Left lobe of liver (tissue), 2 donors: ENCODE data around the gene MRPL12. TPM values are rescaled to one million over a fixed set of nuclear protein-coding genes. Genes with fewer than 3 reads are reported as not detected.

Experiments
- ATAC-seq: fragments of 200-7000 bp; cut with Tn5 transposase; one replicate; pipeline ENCODE4 v1.9.1; 2020; ENCODE audit warnings: mild to moderate bottlenecking, moderate library complexity
- DNase-seq: peaks from one replicate; pipeline ENCODE4 v3.0.0-alpha.2; 2020; ENCODE audit warnings: low spot score
- total RNA-seq: library from RNA; stranded (reverse); gene quantifications from one replicate; pipeline ENCODE4 v1.2.1, GENCODE V29; 2021
- donor health status: DM: no; HTN: no; CAD: no; lungs with moderate emphysema.
- donor health status: DM: no; HTN: yes; CAD: no.

Gene MRPL12
- total RNA-seq, 1 donor from 2014 or later: 75.7 TPM

GRCh38 chr17:81681672-81682071, 21.5 kb upstream of the MRPL12 start:
- no peak for ATAC-seq
- DNase-seq: no peak

DNA sequence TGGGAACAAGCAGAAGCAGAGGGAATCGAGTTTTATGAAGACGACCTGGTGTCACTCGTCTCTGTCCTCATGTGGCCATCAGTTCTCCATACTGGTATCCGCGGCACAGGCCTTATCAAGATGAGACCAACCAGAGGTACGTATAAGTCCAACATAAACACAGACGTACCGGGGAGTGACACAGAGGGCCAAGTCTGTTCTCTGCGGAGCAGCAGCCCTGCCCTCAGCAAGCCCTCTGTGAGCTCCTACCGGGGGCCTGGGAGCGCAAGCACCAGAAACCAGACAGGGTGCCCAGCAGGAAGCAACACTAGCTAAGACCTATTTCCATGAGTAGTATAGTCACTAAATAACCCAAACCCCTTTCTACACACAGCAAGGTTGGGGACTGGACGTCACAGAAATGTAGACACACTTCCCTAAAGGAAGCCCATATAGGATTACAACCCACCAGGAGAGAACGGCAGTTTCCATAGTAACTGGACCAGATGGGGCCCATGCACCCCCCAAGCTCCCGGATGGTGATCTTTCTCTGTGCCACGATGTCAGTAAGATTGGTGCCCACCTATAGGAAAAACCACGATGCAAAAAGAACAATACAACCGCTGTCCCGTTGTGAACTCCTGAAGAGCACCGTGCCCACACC, 20.5 kb upstream of the MRPL12 start:
- ATAC-seq: no peak
- DNase-seq: no peak

GRCh38 chr17:81683208-81683583, 20.0 kb upstream of the MRPL12 start:
- no peak for DNase-seq
- peak; percentile 19 for ATAC-seq

- DNase-seq: peak; percentile 99
- peak; percentile 90 for ATAC-seq
These were observed 19.4 kb upstream of the MRPL12 start, which contains the start of the genes ARL16 and HGS for GRCh38 chr17:81683584-81684441. ARL16 (minus strand) TSS chr17:81683797; CDS start chr17:81683753, 44 bp downstream. HGS (plus strand) TSS chr17:81684011; CDS start chr17:81684067, 56 bp downstream.

DNA sequence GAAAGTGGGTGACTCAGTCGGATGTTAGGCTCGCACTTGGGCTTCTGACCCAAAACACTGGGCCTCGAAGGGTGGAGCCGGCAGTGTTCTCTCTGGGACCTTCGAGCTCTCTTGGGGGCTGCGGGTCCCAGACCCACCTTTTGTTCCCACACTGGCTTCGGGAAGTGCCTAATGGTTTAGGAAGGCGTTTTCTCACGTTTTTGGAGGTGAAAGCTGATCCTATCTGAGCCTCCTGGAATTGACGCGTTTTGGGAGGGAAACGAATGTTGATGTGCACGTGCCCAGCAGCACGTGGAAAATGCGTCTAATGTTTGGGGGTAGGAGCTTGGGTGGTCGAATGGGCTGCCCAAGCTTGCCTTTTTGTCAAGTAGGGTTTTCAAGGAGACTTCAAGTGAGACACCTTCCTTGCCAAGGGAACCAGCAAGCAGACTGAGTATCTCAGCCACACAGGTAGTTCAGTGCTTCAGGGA, 18.7 kb upstream of the MRPL12 start:
- no peak for DNase-seq
- ATAC-seq: no peak

- no peak for DNase-seq
- no peak for ATAC-seq
These were observed 18.1 kb upstream of the MRPL12 start for GRCh38 chr17:81685108-81685507.

DNA sequence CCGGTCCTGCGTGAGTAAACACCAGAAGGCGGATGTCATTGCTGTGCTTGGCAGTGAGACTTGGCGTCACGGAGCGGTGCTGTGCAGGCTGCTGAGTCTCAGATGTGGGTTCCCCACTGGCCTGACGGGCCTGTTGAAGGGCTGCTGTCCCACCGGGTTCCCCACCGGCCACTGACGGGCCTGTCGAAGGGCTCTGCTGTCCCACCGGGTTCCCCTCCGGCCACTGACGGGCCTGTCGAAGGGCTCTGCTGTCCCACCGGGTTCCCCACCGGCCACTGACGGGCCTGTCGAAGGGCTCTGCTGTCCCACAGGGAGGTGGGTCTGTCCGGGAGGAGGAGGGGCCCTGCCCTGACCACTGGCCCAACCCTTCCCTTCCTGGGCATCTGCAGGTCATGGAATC, 16.6 kb upstream of the MRPL12 start:
- ATAC-seq (no peak), DNase-seq (no peak)

DNA sequence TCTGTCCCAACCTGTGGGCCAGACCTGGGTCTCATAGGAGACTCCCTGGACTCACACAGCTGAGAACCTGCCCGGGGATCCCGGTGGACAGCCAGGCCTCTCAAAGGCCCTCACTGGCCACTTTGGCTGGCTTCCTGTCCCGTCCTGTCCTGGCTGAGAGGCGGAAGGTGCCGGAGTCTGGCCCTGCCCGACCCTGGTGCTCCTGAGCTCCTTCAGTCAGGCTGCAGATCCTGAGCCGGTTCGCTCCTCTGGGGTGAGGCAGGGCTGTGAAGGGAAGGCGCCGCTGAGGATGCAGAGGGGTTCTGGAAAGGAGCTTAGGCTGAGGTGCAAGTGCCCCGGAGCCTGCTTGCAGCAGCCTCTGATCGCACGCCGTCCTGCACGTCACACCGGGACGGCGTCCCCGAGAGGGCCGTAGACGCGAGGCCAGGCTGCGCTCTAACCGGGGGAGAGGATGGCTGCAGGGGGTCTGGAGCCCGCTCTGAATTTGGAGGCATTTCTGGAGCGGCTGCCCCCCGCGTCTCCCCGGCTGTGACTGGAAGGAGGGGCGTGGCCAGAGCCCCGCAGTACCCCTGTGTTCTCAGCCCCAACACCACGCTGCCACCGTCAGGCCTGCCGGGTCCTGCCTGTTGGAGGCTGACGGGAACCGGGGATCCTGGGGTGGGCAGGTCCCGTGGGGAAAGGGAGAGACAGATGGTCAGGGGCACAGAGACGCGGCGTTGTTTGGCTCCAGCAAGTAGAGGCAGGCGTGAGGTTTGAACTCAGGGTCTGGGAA, 15.2 kb upstream of the MRPL12 start:
- DNase-seq (no peak), ATAC-seq (no peak)

- ATAC-seq: no peak
- no peak for DNase-seq
These were observed 14.6 kb upstream of the MRPL12 start for GRCh38 chr17:81688616-81689015.

- ATAC-seq: no peak
- no peak for DNase-seq
These were observed 13.1 kb upstream of the MRPL12 start for GRCh38 chr17:81690066-81690465.

DNA sequence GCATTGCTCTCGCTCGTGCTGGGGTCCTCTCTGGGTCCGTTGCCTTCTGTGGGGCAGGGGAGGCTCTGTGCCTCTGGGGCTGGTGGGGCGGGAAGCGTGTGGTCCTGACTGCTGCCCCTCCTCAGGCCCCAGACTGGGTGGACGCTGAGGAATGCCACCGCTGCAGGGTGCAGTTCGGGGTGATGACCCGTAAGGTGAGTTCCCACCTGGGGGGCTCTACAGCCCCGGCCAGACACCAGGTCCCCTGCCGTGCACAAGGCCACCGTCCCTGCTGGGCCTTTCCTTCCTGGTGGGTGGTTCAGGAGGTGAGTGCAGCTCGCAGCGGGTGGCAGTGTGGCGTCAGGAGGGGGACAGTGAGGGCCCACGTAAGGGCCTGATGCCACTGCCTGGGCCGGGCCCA, 12.6 kb upstream of the MRPL12 start:
- DNase-seq: no peak
- no peak for ATAC-seq

DNA sequence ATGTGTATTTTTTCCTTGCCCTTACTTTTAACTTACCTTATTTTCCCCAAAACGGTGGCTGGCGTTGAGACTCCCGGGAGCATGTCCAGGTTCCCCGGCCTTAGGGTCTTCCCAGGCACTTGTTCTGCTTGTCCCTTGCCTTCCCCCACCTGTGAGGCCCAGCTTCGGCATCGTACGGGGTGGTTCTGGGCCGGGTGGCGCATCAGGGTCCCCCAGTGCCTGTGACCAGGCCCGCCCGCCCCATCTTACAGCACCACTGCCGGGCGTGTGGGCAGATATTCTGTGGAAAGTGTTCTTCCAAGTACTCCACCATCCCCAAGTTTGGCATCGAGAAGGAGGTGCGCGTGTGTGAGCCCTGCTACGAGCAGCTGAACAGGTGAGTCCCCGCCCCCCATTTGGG, 12.0 kb upstream of the MRPL12 start:
- ATAC-seq (no peak), DNase-seq (no peak)

DNA sequence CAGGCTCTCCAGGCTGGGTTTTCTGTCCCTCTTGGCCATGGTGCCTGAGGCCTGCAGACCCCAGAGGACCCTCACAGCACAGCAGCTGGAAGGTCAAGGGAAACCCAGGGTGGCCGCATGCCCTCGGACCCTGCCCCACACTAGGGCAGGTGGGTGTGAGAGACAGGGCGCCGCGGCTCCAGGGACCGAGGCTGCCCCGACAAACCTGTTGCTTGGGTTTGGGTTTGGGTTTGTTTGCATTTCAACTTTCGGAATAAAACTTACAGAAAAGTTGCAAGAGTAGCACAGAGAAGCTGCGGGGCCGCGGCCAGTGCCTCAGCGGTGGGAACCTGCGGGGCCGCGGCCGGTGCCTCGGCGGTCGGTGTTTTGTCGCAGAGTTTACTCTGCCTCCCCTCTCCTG, 11.6 kb upstream of the MRPL12 start:
- DNase-seq (no peak), ATAC-seq (no peak)

DNA sequence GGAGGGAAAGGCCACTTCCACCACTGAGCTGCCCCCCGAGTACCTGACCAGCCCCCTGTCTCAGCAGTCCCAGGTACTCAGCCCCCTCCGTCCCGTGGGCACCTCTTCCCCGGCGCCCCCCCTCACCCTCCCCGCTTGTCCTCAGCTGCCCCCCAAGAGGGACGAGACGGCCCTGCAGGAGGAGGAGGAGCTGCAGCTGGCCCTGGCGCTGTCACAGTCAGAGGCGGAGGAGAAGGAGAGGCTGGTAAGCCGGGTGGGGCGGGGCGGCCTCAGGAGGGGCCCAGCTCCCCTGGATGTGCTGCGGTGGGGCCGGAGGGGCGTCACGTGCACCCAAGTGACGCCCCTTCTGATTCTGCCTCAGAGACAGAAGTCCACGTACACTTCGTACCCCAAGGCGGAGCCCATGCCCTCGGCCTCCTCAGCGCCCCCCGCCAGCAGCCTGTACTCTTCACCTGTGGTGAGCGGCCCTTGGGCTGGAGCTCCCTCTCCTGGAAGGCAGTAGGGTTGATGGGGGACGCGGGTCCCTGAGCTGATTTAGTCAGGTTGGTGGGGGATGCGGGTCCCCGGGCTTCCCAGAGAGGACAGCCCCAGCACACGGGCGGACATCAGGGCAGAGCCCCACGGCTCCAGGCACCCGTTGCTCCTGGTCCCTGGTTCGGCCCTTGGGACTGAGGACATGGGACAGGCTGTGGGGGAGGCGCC, 9.5 kb upstream of the MRPL12 start:
- no peak for DNase-seq

GRCh38 chr17:81694810-81695209, 8.4 kb upstream of the MRPL12 start:
- ATAC-seq (no peak), DNase-seq (no peak)

More for the DNA sequence above, 9.5 kb upstream of the MRPL12 start:
- ATAC-seq: peak; percentile 6

DNA sequence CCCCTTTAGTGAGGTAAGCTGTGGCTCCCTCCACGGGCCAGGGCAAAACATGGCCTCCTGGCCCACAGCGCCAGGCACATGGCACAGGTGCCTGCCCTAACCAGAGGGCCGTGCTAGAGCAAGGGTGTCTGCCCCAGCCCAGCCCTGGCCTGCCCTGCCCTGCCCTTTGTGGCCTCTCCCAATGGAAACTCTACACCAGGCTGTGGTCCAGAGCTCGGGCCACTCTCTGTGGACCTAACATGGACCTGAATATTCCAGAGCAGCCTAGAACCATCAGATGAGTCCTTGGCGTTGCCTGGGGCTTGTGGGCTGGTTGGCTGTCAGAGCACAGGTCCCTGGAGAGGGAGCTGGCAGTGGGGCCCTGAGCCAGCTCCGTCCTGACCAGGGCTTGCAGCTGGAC, 8.0 kb upstream of the MRPL12 start:
- peak; percentile 5 for ATAC-seq
- DNase-seq: no peak

DNA sequence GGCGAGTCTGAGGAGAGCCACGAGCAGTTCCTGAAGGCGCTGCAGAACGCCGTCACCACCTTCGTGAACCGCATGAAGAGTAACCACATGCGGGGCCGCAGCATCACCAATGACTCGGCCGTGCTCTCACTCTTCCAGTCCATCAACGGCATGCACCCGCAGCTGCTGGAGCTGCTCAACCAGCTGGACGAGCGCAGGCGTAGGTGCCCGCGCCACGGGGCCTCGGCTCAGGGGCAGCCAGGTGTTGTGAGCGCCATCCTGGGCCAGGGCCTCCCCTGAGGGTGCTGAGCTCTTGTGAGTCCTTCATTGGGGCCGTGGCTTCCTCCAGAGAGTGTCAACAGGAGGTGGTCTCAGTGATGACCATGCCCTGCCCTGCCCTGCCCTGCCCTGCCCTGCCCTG, 7.4 kb upstream of the MRPL12 start:
- DNase-seq (no peak), ATAC-seq (no peak)

GRCh38 chr17:81696218-81696941, 6.8 kb upstream of the MRPL12 start:
- DNase-seq: no peak
- no peak for ATAC-seq

GRCh38 chr17:81697261-81698044, 5.7 kb upstream of the MRPL12 start:
- DNase-seq: no peak
- no peak for ATAC-seq
